Activated T-cell treated with anti-CD3 and anti-CD28 coated beads for 1 hour (primary cell): Measurements from ENCODE around the gene HOXA13.

Experiments used
- DNase-seq: peaks from one replicate; pipeline ENCODE4 v3.0.0-alpha.2; 2020; ENCODE audit warnings: low read depth

The HOXA13 gene

GRCh38 chr7:27199849-27200760, at the start of gene HOXA13:
Gene HOXA13 (minus strand): TSS chr7:27200091. CDS start chr7:27200077, 14 bp downstream.
- DNase-seq = no peak

- no peak for DNase-seq
Observed at GRCh38 chr7:27248911-27249723, 49.2 kb upstream of the HOXA13 start.

GRCh38 chr7:27248427-27248806, 48.5 kb upstream of the HOXA13 start:
- no peak for DNase-seq

GRCh38 chr7:27247452-27248426, 47.8 kb upstream of the HOXA13 start:
- no peak for DNase-seq

- no peak for DNase-seq
Observed at GRCh38 chr7:27247000-27247399, 47.1 kb upstream of the HOXA13 start.

- DNase-seq = no peak
Observed at GRCh38 chr7:27245798-27246691, 46.2 kb upstream of the HOXA13 start.

GRCh38 chr7:27245124-27245797, 45.4 kb upstream of the HOXA13 start:
- DNase-seq = no peak

- DNase-seq = no peak
Observed at GRCh38 chr7:27244488-27245123, 44.7 kb upstream of the HOXA13 start.

- no peak for DNase-seq
Observed at GRCh38 chr7:27243340-27244163, 43.7 kb upstream of the HOXA13 start.

- DNase-seq = no peak
Observed at GRCh38 chr7:27242555-27243339, 42.9 kb upstream of the HOXA13 start, which contains the start of gene EVX1. Gene EVX1 (plus strand): TSS chr7:27242802. CDS start chr7:27243031, 229 bp downstream.

- no peak for DNase-seq
Observed at GRCh38 chr7:27242154-27242553, 42.3 kb upstream of the HOXA13 start.

GRCh38 chr7:27241189-27242056, 41.5 kb upstream of the HOXA13 start:
- DNase-seq = no peak

- no peak for DNase-seq
Observed at GRCh38 chr7:27240015-27240731, 40.3 kb upstream of the HOXA13 start.

- DNase-seq = no peak
Observed at GRCh38 chr7:27239387-27240014, 39.6 kb upstream of the HOXA13 start.

GRCh38 chr7:27238979-27239386, 39.1 kb upstream of the HOXA13 start:
- DNase-seq = no peak
